CD4-positive, alpha-beta T cell treated with Interleukin-4 for 4 hours (primary cell): Measurements from ENCODE around the gene AVPR1B.

Source experiments
- DNase-seq: peaks from one replicate; pipeline ENCODE4 v3.0.0-alpha.2; 2020

Gene AVPR1B

DNA sequence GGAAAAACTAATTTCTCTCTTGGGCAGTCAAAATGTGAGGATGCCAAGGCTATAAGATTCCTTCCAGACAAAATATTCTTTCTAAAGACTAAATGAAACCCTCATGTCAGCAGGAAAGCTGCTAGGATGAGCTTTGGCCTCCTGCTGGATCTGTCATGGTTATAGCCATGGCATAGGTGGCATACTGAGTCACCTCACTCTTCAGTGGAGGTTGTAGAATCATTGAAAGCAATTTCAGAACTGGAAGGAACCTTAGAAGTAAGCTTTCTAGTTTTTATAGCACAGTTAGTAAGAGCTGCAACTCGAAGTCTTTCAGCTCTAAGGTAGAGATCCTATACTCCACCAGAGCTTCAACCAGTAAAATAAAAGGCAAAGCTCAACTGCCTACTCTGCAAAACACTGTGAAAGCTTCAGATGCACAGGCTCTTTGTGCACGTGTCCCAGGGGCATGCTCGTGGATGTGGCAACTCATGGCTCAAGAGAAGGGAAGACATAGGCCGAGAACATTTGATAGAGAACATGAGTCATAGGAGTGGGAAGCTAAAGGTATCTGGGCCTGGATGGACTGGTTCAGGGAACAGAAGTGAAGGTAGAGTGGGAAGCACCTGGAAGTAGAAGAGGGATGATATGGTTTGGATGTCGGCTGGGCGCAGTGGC lies 5.8 kb downstream of the AVPR1B start:
- DNase-seq: no peak

DNA sequence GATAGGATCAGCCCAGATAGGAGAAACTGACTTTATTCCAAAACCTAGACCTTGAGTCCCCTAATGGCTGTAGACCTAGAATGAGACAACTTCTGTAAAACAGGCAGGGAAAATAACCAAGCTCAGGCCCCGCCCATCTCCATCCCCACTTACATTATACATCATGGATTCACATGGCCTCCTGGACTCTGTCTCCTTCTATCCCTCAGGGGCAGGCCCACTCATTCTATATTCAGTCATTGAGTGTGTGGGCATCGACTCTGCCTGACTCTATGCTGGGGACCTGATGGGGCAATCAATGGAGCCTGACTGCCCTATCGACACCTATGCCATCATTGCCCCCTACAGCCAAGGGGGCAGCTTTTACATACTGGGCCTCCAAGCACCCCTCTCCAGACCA lies 6.4 kb downstream of the AVPR1B start:
- no peak for DNase-seq

DNA sequence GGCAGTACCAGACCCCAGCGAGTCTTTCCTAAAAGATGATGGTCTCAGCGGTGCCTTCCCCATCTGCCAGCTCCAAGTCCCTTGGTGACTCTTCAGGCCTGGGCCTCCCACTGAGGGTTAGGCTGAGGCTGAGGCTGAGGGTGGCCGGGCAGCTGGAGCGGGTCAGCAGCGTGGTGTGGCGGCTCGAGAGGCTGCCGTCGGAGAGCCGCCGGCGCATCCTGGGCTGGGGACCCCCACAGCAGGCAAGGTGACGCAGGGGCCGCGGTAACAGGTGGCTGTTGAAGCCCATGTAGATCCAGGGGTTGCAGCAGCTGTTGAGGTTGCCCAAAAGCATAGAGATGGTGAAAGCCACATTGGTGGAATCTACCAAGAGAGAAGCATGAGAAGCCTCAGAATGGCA lies 7.0 kb downstream of the AVPR1B start:
- DNase-seq: no peak

GRCh38 chr1:206109718-206110117 lies 7.5 kb downstream of the AVPR1B start:
- DNase-seq: no peak

GRCh38 chr1:206108635-206109034 lies 8.6 kb downstream of the AVPR1B start:
- DNase-seq: no peak

GRCh38 chr1:206107168-206107544 lies 10.0 kb downstream of the AVPR1B start:
- no peak for DNase-seq

GRCh38 chr1:206106328-206107167 lies 10.6 kb downstream of the AVPR1B start:
- DNase-seq: peak; percentile 70

GRCh38 chr1:206105464-206105995 lies 11.7 kb downstream of the AVPR1B start:
- no peak for DNase-seq

GRCh38 chr1:206103979-206104378 lies 13.2 kb downstream of the AVPR1B start:
- no peak for DNase-seq

DNA sequence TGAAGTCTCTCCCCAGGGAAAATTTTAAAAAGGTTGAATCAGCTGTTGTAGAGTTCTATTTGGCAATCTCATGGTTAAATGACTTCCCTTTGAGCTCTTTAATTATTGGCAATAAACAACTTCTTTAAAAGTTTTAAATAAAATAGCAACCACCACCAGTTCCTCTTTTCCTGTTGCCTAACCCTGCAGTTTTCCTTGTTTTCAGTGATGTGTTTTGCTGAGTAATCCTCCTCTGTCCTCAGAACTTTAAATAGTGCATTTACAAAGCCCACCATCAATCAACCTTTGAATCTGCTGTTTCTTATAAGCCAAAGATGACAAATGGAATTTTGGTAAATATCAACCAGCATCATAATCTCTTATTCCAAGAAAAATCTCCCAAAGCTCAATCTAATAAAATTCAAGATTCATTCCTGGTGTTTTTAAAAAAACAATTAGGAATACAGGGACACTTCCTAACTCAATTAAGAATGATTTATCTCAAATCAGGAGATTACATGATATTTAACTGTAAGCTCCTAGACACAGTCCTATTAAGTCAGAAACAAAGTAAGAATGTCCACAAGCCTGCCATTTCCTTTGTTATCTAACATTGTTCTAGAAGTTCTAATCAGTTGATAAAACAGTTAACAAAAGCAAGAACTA lies 14.8 kb downstream of the AVPR1B start:
- DNase-seq: no peak

- no peak for DNase-seq
These were observed 15.7 kb downstream of the AVPR1B start for GRCh38 chr1:206101351-206102045.

DNA sequence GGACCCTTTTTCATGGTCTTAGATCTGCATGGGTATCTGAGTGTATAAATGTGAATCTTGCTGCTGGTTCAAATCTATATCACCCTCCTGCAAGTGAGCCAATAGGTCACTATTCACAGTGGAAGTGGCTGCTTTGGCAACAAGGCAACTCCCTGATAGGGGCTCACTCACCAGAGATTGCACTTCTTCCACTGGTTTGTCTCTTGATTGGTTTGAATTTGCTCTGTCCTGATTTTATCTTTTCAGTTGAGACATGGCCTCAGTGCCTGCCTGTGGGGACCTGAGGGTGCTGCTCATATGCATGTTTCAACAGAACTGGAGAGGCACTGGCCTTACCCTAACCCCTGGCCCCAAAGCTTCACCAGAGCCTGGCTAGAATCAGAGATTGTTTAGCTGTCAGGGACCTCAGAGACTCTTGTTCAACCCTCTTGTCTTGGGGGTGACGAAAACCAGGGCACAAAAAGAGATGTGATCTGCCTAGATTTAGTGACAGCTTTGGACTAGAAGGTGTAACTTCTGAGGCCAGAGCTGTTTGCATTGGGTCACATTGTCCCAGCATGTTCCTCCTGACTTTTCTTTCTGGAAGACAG lies 16.9 kb downstream of the AVPR1B start:
- DNase-seq: no peak

DNA sequence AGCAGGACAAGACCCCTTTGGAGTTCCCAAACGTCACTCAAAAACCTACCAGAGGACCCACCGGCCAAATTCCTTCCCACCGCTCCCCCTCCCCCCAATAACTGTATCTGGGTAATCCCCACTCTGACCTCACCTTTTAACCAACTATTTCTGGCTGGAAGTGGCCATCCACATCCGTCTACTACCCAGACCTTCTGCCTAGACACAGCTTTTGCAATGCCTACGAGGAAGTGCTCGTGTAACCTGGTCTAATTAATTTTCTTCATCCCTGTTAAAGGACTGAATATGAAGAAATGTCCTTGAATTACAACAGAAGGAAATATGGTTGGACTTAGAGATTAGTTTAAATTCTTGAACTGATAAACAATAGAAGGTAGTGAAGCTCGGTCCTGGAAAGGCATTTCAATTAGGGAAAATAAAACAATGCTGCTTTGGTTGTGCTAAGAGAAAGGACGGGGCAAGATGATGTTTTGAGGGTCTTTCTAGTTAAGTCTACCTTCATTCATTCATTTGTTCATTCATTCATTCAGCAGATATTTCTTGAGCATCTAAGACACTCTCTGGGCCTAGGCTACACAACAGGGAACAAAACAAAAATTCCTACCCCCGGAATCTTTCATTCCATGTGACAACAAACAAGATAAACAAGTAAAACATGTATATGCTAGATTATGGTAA lies 18.8 kb downstream of the AVPR1B start:
- no peak for DNase-seq

- DNase-seq: no peak
These were observed 19.8 kb downstream of the AVPR1B start for GRCh38 chr1:206097381-206097780.

GRCh38 chr1:206094024-206094423 lies 23.2 kb downstream of the AVPR1B start:
- DNase-seq: no peak

GRCh38 chr1:206089341-206089740 lies 27.8 kb downstream of the AVPR1B start:
- DNase-seq: no peak

DNA sequence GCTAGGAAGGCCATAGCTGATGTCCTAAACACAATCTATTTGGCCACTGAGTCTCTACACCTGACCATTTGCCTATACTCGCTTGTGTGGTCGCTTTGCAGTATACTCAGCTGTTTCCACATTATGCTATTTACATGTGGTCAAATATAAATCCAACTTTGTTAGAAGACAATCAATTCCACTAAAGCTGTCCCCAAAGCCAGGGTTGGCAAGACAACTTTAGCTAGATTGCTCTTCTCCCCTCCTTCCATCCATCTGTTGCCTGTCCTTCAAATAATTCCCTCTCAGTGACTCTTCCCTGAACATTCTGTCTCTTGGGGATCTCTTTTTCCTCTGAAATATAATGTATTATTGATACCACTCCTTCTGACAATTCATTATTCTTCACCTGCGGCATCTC lies 30.1 kb downstream of the AVPR1B start:
- no peak for DNase-seq

DNA sequence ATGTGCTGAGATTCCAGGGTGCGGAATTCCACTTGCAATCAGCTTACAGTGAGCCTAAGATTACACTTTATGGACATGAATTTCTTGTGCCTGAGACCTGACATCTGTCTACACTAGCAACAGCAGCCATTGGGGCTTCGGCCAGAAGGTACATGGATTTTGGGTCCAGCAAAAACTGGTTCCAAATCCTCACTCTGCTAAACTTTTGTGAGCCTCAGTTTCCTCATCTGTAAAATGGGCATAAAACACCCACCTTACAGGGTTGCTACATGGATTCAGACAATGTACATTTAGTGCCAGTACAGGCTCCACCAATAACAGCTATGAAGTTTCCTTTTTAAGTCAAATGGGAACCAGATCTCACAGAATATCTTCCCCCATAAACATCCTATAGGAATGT lies 33.4 kb downstream of the AVPR1B start:
- no peak for DNase-seq

DNA sequence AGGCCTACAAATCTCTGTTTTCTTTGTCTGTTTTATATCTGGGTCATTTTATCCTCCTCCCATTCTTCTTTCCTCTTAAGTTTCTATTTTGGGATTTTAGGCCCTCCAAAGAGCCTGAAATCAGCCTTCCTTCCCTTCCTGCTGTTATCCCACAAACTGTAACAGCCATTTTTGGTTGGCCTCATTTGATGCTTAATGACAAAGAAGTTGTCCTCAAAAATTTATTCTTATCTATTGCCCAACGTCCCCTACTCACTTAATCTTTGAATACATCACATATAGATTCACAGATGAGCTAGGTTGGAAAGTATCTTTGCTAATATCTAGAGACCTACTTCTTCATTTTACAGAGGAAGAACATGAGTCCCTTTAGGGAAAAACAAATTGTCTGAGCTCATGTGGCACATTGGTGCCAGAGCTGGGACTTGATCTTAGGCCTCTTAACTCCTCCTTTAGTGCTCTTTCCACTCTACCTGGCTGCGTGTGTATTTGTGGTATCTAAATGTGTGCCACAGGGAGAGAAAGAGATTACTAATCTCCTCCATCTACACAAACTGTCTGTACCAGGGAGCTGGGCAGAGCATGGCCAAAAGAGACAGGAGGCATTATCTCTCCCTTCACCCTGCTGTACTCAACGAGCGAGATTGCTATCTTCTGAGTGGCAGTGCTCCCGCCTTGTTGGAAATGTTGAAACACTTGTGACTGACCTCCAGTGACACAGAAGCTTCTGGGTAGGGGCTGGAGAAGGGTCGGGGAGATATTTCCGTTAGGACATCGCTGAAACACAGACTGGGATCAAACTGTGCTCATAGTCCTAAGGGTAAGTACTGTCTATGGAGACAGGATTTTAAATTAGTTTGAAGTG lies 34.1 kb downstream of the AVPR1B start:
- DNase-seq: no peak

DNA sequence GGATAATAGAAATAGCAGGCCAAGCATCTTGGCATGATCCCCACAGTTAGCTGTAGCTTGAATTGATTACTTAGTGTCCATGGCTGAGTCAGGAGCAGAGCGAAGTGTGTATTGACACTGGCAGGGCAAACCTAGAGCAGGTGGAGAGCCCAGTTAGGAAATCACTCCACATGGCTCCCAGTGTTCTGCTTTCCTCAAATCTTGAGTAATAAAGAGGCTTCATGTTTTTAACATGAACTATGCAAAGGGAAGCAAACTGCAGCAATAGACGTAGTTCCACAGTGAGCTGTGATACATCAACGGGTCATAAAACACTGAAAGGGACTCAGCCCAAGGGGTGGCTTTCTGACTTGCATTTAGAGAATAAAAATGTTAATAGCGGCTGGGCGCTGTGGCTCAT lies 35.3 kb downstream of the AVPR1B start:
- no peak for DNase-seq
